GM23338 (cell line): ENCODE results near the gene PHACTR1. TPM values are rescaled to one million over a fixed set of nuclear protein-coding genes. Genes with fewer than 3 reads are reported as not detected.

Experiments
- ATAC-seq: fragments of 200-7000 bp; cut with Tn5 transposase; 3 replicates; pipeline ENCODE4 v1.9.1; 2020
- DNase-seq: peaks from one replicate; pipeline ENCODE4 v3.0.0-alpha.2; 2015; ENCODE audit warnings: low spot score
- H2AFZ ChIP-seq: fragments of 200-600 bp; sonication (generic); 2 replicates; pipeline ENCODE4 v1.8.0; 2016; ENCODE audit warnings: antibody characterized with exemption, mild to moderate bottlenecking, moderate library complexity
- H3F3A ChIP-seq: fragments of 200-600 bp; sonication (generic); replicated peaks from 2 replicates; pipeline ENCODE4 v1.8.0; 2017; ENCODE audit warnings: antibody characterized with exemption, mixed run types, low read depth
- H3K27ac ChIP-seq: fragments of 200-600 bp; sonication (generic); 2 replicates; pipeline ENCODE4 v1.6.1; 2016; ENCODE audit warnings: low read depth
- H3K27me3 ChIP-seq: fragments of 200-600 bp; sonication (generic); 2 replicates; pipeline ENCODE4 v1.8.0; 2016; ENCODE audit warnings: mild to moderate bottlenecking, mixed run types, moderate library complexity; ENCODE audit not compliant: insufficient read depth
- H3K36me3 ChIP-seq: fragments of 200-600 bp; sonication (generic); 2 replicates; pipeline ENCODE4 v1.8.0; 2016; ENCODE audit warnings: mild to moderate bottlenecking; ENCODE audit not compliant: insufficient read depth
- H3K4me1 ChIP-seq: fragments of 200-600 bp; sonication (generic); 2 replicates; pipeline ENCODE4 v1.8.0; 2016; ENCODE audit warnings: mild to moderate bottlenecking, moderate library complexity; ENCODE audit not compliant: insufficient read depth
- H3K4me2 ChIP-seq: fragments of 200-600 bp; sonication (generic); 2 replicates; pipeline ENCODE4 v1.7.1; 2017; ENCODE audit warnings: mixed run types
- H3K4me3 ChIP-seq: fragments of 200-600 bp; sonication (generic); 2 replicates; pipeline ENCODE4 v1.6.1; 2016; ENCODE audit warnings: mixed run types
- H3K79me2 ChIP-seq: fragments of 200-600 bp; sonication (generic); replicated peaks from 2 replicates; pipeline ENCODE4 v1.8.0; 2017; ENCODE audit warnings: mild to moderate bottlenecking; ENCODE audit not compliant: insufficient read depth
- H3K9me2 ChIP-seq: fragments of 200-600 bp; sonication (generic); 2 replicates; pipeline ENCODE4 v1.8.0; 2017; ENCODE audit not compliant: insufficient read depth
- H4K20me1 ChIP-seq: fragments of 200-600 bp; sonication (generic); replicated peaks from 2 replicates; pipeline ENCODE4 v1.8.0; 2017; ENCODE audit warnings: mild to moderate bottlenecking; ENCODE audit not compliant: insufficient read depth
- H3K27ac Mint-ChIP-seq: 2 replicates; pipeline ENCODE4 v1.8.0; 2020; ENCODE audit warnings: inconsistent platforms, mild to moderate bottlenecking, moderate library complexity, mixed read lengths
- H3K27me3 Mint-ChIP-seq: 3 replicates; pipeline ENCODE4 v1.8.0; 2022; ENCODE audit warnings: low read depth, mild to moderate bottlenecking, moderate library complexity, mixed read lengths, inconsistent platforms; ENCODE audit not compliant: insufficient read depth, poor library complexity
- H3K36me3 Mint-ChIP-seq: 3 replicates; pipeline ENCODE4 v1.8.0; 2021; ENCODE audit warnings: low read depth, mild to moderate bottlenecking, inconsistent platforms, moderate library complexity, mixed read lengths
- H3K4me1 Mint-ChIP-seq: 3 replicates; pipeline ENCODE4 v1.8.0; 2020; ENCODE audit warnings: mild to moderate bottlenecking, inconsistent platforms, mixed read lengths
- H3K4me3 Mint-ChIP-seq: 3 replicates; pipeline ENCODE4 v1.8.0; 2021; ENCODE audit warnings: moderate library complexity, mild to moderate bottlenecking, inconsistent platforms, mixed read lengths
- H3K9me3 Mint-ChIP-seq: 3 replicates; pipeline ENCODE4 v1.8.0; 2020; ENCODE audit warnings: moderate library complexity, mild to moderate bottlenecking, inconsistent platforms, mixed read lengths
- CREB1 ChIP-seq: fragments of 250-450 bp; sonication (Bioruptor Pico); IDR thresholded peaks from 2 replicates; pipeline ENCODE4 v1.5.0; 2020; ENCODE audit warnings: low read depth, mild to moderate bottlenecking, moderate library complexity
- EZH2 ChIP-seq: fragments of 200-600 bp; sonication (generic); IDR thresholded peaks from one replicate; pipeline ENCODE4 v1.8.0; 2017; ENCODE audit warnings: antibody characterized with exemption, mild to moderate bottlenecking, low read depth; ENCODE audit not compliant: unreplicated experiment
- EZH2phosphoT487 ChIP-seq: fragments of 200-600 bp; sonication (generic); IDR thresholded peaks from one replicate; pipeline ENCODE4 v1.8.1; 2018; ENCODE audit warnings: antibody characterized with exemption; ENCODE audit not compliant: unreplicated experiment
- POLR2AphosphoS5 ChIP-seq: IDR thresholded peaks from 2 replicates; pipeline ENCODE4 v1.6.1; 2016; ENCODE audit warnings: antibody characterized with exemption, low read depth
- STAT1 ChIP-seq: IDR thresholded peaks from one replicate; pipeline ENCODE4 v1.6.1; 2016; ENCODE audit warnings: antibody characterized with exemption; ENCODE audit not compliant: unreplicated experiment
- ZNF114 ChIP-seq: fragments of 250-450 bp; sonication (Bioruptor Pico); IDR thresholded peaks from 2 replicates; pipeline ENCODE4 v1.5.0; 2020; ENCODE audit warnings: mild to moderate bottlenecking, moderate library complexity
- ZNF462 ChIP-seq: fragments of 250-450 bp; sonication (Bioruptor Pico); IDR thresholded peaks from 2 replicates; pipeline ENCODE4 v1.5.0; 2020; ENCODE audit warnings: mild to moderate bottlenecking, moderate library complexity
- polyA plus RNA-seq: library from polyadenylated mRNA; unstranded; fragments of >200 nt; fragmentation: Nextera tagmentation; extraction: Ambion mirVana; gene quantifications from 2 replicates; pipeline ENCODE4 v1.2.1, GENCODE V29; 2016
- total RNA-seq: library from RNA; depleted of rRNA; stranded (reverse); fragments of >200 nt; shearing (Covaris generic); gene quantifications from 2 replicates; pipeline ENCODE4 v1.2.3, GENCODE V29; 2014
- TF ChIP-seq, protein P1 (sequence below): IDR thresholded peaks from 2 replicates; pipeline ENCODE4 v1.6.1; 2016; ENCODE audit warnings: antibody characterized with exemption

PHACTR1 gene
- total and polyA plus RNA-seq, 2 experiments from 2014 or later = 5.9 to 19.3 TPM

DNA sequence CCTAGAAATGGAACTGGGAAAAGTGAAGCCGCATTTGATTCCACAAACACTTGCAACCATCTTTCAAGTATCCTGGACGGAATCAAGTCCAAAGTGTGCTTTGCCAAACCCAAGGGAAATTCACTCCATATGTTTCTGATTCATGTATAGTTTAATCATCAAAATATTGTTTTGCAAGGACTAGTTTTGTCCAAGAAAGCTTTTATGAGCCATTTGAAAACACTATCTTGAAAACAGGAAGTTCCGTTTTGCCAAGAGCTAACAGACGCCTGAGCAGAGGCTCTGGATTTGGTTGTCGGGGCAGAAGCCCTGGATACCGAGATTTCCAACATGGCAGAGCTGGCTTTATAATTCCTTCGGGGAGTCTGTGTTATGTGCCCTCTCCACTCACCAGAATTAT lies 251.1 kb downstream of the PHACTR1 start (continued):
- TF ChIP-seq ZNF462 (no peak), CREB1 (CRISPR knock-in tag) (no peak), ZNF114 (no peak)
- TF ChIP-seq, protein P1, sequence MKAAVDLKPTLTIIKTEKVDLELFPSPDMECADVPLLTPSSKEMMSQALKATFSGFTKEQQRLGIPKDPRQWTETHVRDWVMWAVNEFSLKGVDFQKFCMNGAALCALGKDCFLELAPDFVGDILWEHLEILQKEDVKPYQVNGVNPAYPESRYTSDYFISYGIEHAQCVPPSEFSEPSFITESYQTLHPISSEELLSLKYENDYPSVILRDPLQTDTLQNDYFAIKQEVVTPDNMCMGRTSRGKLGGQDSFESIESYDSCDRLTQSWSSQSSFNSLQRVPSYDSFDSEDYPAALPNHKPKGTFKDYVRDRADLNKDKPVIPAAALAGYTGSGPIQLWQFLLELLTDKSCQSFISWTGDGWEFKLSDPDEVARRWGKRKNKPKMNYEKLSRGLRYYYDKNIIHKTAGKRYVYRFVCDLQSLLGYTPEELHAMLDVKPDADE = no peak

- Mint-ChIP-seq H3K27me3 (peaks cover 6% of the 10 kb centered on the region), H3K4me3 (no peak overlapping the region), H3K4me1 (peaks cover 15% of the 10 kb centered on the region), H3K27ac (no peak overlapping the region), H3K9me3 (no peaks in the 10 kb centered on the region), H3K36me3 (no peaks in the 10 kb centered on the region; the same call in 2 of the 3 replicates)
- H3K4me2 ChIP-seq = no peak overlapping the region
- H3K9me2 ChIP-seq = no peaks in the 10 kb centered on the region
- no peaks in the 10 kb centered on the region for H3K79me2 ChIP-seq
- H3K4me1 ChIP-seq = no peaks in the 10 kb centered on the region
- no peak for DNase-seq
- H3K4me3 ChIP-seq = no peak overlapping the region
- 0 out of 2 replicates have a peak, but pooled peaks cover 4% of the 10 kb centered on the region for H4K20me1 ChIP-seq
- no peak overlapping the region for H3K27ac ChIP-seq
- no peaks in the 10 kb centered on the region for H3K27me3 ChIP-seq
- H3K36me3 ChIP-seq = no peaks in the 10 kb centered on the region
- no peaks in the 10 kb centered on the region for H3F3A ChIP-seq
- ATAC-seq = no peak
- H2AFZ ChIP-seq = no peak overlapping the region
- TF ChIP-seq EZH2phosphoT487 (no peak), STAT1 (no peak), EZH2 (no peak), ZNF462 (no peak), POLR2AphosphoS5 (no peak)
- TF ChIP-seq, protein P1 = no peak
Observed at GRCh38 chr6:12968290-12968689, 251.7 kb downstream of the PHACTR1 start.
